ENCODE measurements around the gene STPG4.

- TF ChIP-seq POLR2A (IDR thresholded peaks at IDR 0.05) (no peak), POLR2AphosphoS5 (IDR thresholded peaks at IDR 0.05) (no peak), CTCF (IDR thresholded peaks at IDR 0.05) (no peak)
These were observed 4.9 kb downstream of the STPG4 start for GRCh38 chr2:47150175-47150574.

Measured in transverse colon (tissue), 4 donors.